AG04450 (cell line): ENCODE data around the gene TSC1. TPM values are rescaled to one million over a fixed set of nuclear protein-coding genes. Genes with fewer than 3 reads are reported as not detected.

Experiments
- CTCF ChIA-PET: fragments of 300-600, 350-600 bp; formaldehyde crosslinking; extraction: SDS; loops from one replicate; lab custom pipeline; 2022; ENCODE audit warnings: antibody characterized with exemption, inconsistent platforms; lab: Charles Lee
- POLR2A ChIA-PET: fragments of 350-600 bp; formaldehyde crosslinking; extraction: SDS; loops from one replicate; lab custom pipeline; 2021; ENCODE audit warnings: antibody characterized with exemption, inconsistent platforms; lab: Yijun Ruan, JAX
- DNase-seq: peaks from one replicate; pipeline ENCODE4 v3.0.0-alpha.2; 2011; ENCODE audit warnings: low read depth, low spot score
- H3K27ac ChIP-seq: one replicate; pipeline ENCODE4 v1.5.1; 2012; ENCODE audit warnings: low read depth, low read length, control low read depth
- H3K27me3 ChIP-seq: one replicate; pipeline ENCODE4 v1.6.0; 2012; ENCODE audit warnings: low read length; ENCODE audit not compliant: control insufficient read depth, insufficient read depth
- H3K4me3 ChIP-seq: 2 replicates; pipeline ENCODE4 v1.5.1; 2011; ENCODE audit warnings: mild to moderate bottlenecking, low read depth, low read length, control low read depth
- H3K9me3 ChIP-seq: 2 replicates; pipeline ENCODE4 v1.5.1; 2012; ENCODE audit warnings: low read length; ENCODE audit not compliant: control insufficient read depth, insufficient read depth
- polyA plus RNA-seq: library from polyadenylated mRNA; depleted of rRNA; stranded (reverse); fragments of >200 nt; gene quantifications from 2 replicates; pipeline ENCODE4 v1.2.3, GENCODE V29; 2011
- TF ChIP-seq, protein P1 (sequence below): IDR thresholded peaks from 2 replicates; pipeline ENCODE4 v1.5.1; 2011; ENCODE audit warnings: low read depth, low read length, control low read depth, inconsistent platforms

The TSC1 gene
- polyA plus RNA-seq, 1 experiment: 87.1 TPM

DNA sequence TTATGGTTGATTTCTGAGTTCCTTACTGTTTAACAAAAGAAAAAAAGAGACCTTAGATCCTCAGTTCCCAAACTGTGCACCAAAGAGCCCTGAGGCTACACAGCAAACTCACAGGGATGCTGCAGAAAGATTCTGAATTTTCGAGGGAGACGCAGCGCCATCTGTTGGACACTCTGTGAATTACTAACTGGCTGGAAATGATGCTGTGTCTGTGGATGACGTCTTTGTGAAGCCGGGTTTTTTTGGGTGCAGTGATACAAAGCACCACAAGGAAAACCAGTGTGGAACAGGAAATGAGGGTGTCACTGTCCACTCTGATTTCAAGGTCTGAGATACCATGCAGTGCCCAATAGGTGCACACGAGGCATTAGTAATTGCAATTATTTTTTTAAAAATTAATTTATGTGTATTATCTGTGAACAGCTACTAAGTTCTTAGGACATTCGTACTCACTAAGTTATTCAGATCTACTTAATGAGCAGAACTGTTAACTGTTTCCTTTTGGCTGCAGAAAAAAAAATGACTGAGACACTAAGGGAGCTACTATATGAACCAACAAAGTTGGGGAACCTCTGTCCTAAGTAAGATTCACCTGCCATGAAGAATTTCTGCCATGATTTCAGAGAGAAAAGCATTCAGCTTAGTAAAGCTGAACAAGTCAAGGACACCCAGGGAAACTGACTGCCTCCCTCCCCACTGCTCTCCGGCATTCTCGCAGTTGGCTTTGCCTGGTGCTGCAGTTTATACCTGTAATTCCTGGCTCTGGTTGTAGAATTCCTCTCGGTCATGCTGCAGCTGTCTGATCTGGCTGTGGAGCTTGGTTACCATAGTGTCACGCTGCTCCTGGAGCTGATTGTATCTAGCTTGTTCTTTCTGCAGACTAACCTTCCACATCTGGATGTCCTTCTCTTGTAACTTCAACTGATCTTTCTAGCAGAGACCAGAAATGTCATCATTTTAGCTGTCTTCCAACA, 42.3 kb downstream of the TSC1 start:
- Histone ChIP-seq H3K4me3 (no peak overlapping the region), H3K27me3 (no peaks in the 10 kb centered on the region), H3K9me3 (no peaks in the 10 kb centered on the region), H3K27ac (no peak overlapping the region)
- POLR2A ChIA-PET: no interaction called here
- CTCF ChIA-PET: interaction anchor here (0.5 to 3.0 kb wide), 47 partner anchors 9 to 474 kb away, joined by 3 to 39 read pairs (median 4); partner anchors contain the start of genes AK8 and SPACA9
- peak; percentile 57 for DNase-seq
- TF ChIP-seq, protein P1, sequence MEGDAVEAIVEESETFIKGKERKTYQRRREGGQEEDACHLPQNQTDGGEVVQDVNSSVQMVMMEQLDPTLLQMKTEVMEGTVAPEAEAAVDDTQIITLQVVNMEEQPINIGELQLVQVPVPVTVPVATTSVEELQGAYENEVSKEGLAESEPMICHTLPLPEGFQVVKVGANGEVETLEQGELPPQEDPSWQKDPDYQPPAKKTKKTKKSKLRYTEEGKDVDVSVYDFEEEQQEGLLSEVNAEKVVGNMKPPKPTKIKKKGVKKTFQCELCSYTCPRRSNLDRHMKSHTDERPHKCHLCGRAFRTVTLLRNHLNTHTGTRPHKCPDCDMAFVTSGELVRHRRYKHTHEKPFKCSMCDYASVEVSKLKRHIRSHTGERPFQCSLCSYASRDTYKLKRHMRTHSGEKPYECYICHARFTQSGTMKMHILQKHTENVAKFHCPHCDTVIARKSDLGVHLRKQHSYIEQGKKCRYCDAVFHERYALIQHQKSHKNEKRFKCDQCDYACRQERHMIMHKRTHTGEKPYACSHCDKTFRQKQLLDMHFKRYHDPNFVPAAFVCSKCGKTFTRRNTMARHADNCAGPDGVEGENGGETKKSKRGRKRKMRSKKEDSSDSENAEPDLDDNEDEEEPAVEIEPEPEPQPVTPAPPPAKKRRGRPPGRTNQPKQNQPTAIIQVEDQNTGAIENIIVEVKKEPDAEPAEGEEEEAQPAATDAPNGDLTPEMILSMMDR: peak; percentile 92

DNA sequence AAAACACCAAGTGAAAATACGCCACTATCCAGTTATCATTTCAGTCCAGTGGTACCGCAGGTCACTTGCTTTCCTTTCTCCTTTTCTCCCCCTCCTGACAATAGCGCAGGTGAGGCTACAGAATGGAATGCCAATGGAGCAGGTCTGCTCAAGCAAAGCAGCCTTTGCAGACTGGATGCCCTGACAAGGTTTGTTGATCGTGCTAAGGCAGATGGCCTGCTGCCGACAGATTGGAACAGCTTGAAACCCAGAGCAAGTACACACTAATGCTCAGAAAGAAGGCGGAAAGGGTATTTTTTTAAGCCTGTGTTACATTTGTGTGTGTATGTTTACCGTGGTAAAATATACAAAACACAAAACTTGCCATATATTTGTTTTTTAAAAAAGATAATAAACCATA, 46.4 kb downstream of the TSC1 start:
- Histone ChIP-seq H3K27ac (no peak overlapping the region), H3K4me3 (no peak overlapping the region), H3K27me3 (no peaks in the 10 kb centered on the region), H3K9me3 (no peaks in the 10 kb centered on the region)
- TF ChIP-seq, protein P1: no peak
- CTCF ChIA-PET: interaction anchor here (1.0 kb wide), 1 partner anchor 13 kb away, joined by 4 read pairs; no protein-coding TSS in a partner anchor
- no peak for DNase-seq
- POLR2A ChIA-PET: no interaction called here

DNA sequence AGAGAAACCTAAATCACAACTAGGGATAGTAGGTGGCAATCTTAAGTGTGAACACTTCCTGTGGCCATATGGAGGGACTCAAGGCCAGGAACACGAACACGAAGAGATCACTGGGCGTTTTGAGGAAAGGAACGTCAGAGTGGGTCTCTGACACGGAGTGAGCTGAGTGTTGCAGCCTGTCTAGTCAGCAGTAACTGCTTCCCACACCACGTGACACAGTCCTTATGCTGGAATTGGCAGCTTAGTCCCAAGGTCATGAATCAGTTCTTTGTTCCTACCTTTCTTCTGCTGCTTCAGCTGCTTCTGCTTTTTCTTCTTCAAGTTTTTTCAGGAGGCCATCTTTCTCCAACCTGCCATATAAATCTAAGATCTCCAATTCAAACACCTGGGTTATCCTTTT, 47.5 kb downstream of the TSC1 start:
- ChIA-PET CTCF (interaction anchor here (0.8 to 1.2 kb wide), 3 partner anchors 12 to 125 kb away, joined by 3 to 4 read pairs (median 4); no protein-coding TSS in a partner anchor), POLR2A (interaction anchor here (1.2 kb wide), 1 partner anchor 8 kb away, joined by 3 read pairs; no protein-coding TSS in a partner anchor)
- Histone ChIP-seq H3K4me3 (no peak overlapping the region), H3K27ac (no peak overlapping the region), H3K27me3 (no peaks in the 10 kb centered on the region), H3K9me3 (no peaks in the 10 kb centered on the region)
- no peak for DNase-seq
- TF ChIP-seq, protein P1: no peak

DNA sequence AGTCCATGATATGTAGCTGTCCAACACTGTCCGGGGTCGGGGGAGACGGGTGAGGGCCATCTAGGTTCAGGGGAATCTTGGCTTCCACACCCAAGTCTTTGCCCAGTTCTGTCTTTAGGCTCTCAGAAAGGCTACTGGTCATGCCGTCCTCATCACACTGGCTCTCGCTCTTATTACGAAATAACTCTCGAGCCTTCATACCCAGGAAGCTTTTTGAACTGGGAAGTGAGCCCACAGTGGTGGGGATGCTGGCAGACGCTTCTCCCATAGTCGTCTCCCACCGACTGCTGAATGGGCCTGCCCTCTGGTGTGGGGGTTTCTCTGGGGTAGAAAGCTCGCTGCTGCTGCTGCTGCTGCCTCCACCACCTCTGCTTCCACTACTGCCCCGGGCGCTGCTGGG, 48.2 kb downstream of the TSC1 start:
- CTCF ChIA-PET: interaction anchor here (0.8 to 1.2 kb wide), 2 partner anchors 35 to 126 kb away, joined by 3 to 4 read pairs; no protein-coding TSS in a partner anchor
- no peak for DNase-seq
- no peaks in the 10 kb centered on the region for H3K9me3 ChIP-seq
- H3K27ac ChIP-seq: peak overlapping the region; percentile 39
- H3K4me3 ChIP-seq: no peak overlapping the region
- TF ChIP-seq, protein P1: no peak
- POLR2A ChIA-PET: interaction anchor here (0.5 to 1.2 kb wide), 3 partner anchors 8 to 24 kb away, joined by 3 read pairs; no protein-coding TSS in a partner anchor
- H3K27me3 ChIP-seq: no peaks in the 10 kb centered on the region
